ENCODE measurements around the gene RAB24.

Gene RAB24

DNA sequence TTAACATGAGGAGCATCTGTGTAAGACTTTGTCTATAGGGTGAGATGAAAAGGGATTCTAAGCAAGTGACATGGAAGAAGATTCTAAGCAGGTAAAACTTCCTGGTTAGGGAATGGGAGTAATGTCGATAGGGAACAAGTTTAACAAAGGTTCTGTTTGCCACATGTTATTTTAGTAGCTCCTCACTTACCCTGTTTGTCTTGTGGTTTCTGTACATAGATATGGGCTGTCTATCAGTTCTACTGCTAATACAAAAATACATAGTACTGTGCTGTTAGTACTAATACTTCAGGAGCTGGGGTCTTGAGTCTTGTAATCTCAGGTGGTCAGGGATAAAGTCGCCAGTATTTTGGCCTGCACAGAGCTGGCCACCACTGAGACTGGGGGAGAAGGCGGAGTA is 32.9 kb downstream of the RAB24 start:
- Histone ChIP-seq H3K9me3 (no peaks in the 10 kb centered on the region), H3K36me3 (peaks cover 61 to 88% (median 73%) of the 10 kb centered on the region in 3 donors), H3K4me3 (no peak overlapping the region), H3K27ac (no peak overlapping the region), H3K4me1 (no peaks in the 10 kb centered on the region), H3K27me3 (no peaks in the 10 kb centered on the region)
- intact Hi-C loops (cut with DNase I; ENCODE audit: low total_unique reads), result no loop called here
- no peak for DNase-seq
- TF ChIP-seq CTCF (IDR thresholded peaks at IDR 0.05), result no peak

GRCh38 chr5:177269976-177270375 is 33.5 kb downstream of the RAB24 start:
- H3K36me3 ChIP-seq, result peaks cover 64 to 90% (median 78%) of the 10 kb centered on the region in 3 donors
- intact Hi-C loops (cut with DNase I; ENCODE audit: low total_unique reads), result no loop called here
- no peaks in the 10 kb centered on the region for H3K4me1 ChIP-seq
- TF ChIP-seq CTCF (IDR thresholded peaks at IDR 0.05), result no peak
- no peaks in the 10 kb centered on the region for H3K9me3 ChIP-seq
- no peak overlapping the region for H3K27ac ChIP-seq
- no peak overlapping the region for H3K4me3 ChIP-seq
- DNase-seq, result no peak
- no peaks in the 10 kb centered on the region for H3K27me3 ChIP-seq

GRCh38 chr5:177269232-177269895 is 34.2 kb downstream of the RAB24 start:
- no peaks in the 10 kb centered on the region for H3K27me3 ChIP-seq
- no peak for DNase-seq
- H3K36me3 ChIP-seq, result peaks cover 66 to 89% (median 78%) of the 10 kb centered on the region in 3 donors
- no peak overlapping the region for H3K4me3 ChIP-seq
- H3K9me3 ChIP-seq, result no peaks in the 10 kb centered on the region
- TF ChIP-seq CTCF (IDR thresholded peaks at IDR 0.05), result no peak
- no peak overlapping the region for H3K27ac ChIP-seq
- intact Hi-C loops (cut with DNase I; ENCODE audit: low total_unique reads), result no loop called here
- no peaks in the 10 kb centered on the region for H3K4me1 ChIP-seq

- no peak for DNase-seq
- TF ChIP-seq CTCF (IDR thresholded peaks at IDR 0.05), result no peak
- Histone ChIP-seq H3K9me3 (no peaks in the 10 kb centered on the region), H3K4me3 (no peak overlapping the region), H3K4me1 (no peaks in the 10 kb centered on the region), H3K36me3 (peaks cover 66 to 86% (median 79%) of the 10 kb centered on the region in 3 donors), H3K27ac (no peak overlapping the region), H3K27me3 (no peaks in the 10 kb centered on the region)
- intact Hi-C loops (cut with DNase I; ENCODE audit: low total_unique reads), result no loop called here
Observed at GRCh38 chr5:177265395-177265794, 38.1 kb downstream of the RAB24 start.

- no peak for TF ChIP-seq CTCF (IDR thresholded peaks at IDR 0.05)
- no peak overlapping the region for H3K4me3 ChIP-seq
- no peaks in the 10 kb centered on the region for H3K27me3 ChIP-seq
- no peak for DNase-seq
- intact Hi-C loops (cut with DNase I; ENCODE audit: low total_unique reads), result no loop called here
- H3K4me1 ChIP-seq, result no peaks in the 10 kb centered on the region
- no peak overlapping the region for H3K27ac ChIP-seq
- H3K36me3 ChIP-seq, result peaks cover 61 to 86% (median 67%) of the 10 kb centered on the region in 3 donors
- H3K9me3 ChIP-seq, result no peaks in the 10 kb centered on the region
Observed at GRCh38 chr5:177264178-177264577, 39.3 kb downstream of the RAB24 start.
